ENCODE data around the gene ZNF726.

DNA sequence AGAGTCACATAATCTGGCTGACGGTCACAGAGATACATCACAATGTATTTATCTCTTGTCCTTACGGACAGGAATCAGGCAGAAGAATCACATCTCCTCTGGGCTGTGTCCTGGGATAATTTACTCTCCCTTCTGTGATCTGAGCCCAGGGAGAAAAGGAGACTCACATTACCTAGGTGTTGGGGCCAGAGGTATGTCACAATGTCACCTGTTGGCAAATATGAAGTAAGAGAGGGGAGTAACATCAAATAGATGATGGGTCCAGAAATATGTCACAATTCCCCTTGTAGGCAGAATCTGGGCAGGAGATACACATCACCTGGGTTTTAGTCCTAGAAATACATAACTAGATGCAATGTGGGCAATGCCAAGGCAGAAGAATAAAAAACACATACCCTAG lies 67.2 kb downstream of the ZNF726 start:
- TF ChIP-seq, protein P1, sequence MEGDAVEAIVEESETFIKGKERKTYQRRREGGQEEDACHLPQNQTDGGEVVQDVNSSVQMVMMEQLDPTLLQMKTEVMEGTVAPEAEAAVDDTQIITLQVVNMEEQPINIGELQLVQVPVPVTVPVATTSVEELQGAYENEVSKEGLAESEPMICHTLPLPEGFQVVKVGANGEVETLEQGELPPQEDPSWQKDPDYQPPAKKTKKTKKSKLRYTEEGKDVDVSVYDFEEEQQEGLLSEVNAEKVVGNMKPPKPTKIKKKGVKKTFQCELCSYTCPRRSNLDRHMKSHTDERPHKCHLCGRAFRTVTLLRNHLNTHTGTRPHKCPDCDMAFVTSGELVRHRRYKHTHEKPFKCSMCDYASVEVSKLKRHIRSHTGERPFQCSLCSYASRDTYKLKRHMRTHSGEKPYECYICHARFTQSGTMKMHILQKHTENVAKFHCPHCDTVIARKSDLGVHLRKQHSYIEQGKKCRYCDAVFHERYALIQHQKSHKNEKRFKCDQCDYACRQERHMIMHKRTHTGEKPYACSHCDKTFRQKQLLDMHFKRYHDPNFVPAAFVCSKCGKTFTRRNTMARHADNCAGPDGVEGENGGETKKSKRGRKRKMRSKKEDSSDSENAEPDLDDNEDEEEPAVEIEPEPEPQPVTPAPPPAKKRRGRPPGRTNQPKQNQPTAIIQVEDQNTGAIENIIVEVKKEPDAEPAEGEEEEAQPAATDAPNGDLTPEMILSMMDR (IDR thresholded peaks at IDR 0.05) = no peak
- TF ChIP-seq EZH2 (IDR thresholded peaks at IDR 0.05; ENCODE audit: borderline replicate concordance, insufficient read depth, low read depth, low read length, poor library complexity, severe bottlenecking) = no peak
